Measurements from ENCODE around the gene FLNB. TPM values are rescaled to one million over a fixed set of nuclear protein-coding genes. Genes with fewer than 3 reads are reported as not detected.

Gene FLNB
- total and polyA plus RNA-seq, 10 of the 15 experiments (the other 5 are each of a cell fraction or from before 2014, with no cell fraction given) = 13.6 to 51.8 (median 26.4) TPM

- Histone ChIP-seq H3K36me3 (ENCODE audit: control insufficient read depth in 2 of 2, insufficient read depth in 2 of 2, low read length in 1 of 2) (peaks cover 0 to 1% of the 10 kb centered on the region in 2 experiments; a peak in 1 of 4 replicates), H3K4me3 (no peak overlapping the region), H4K20me1 (ENCODE audit: control insufficient read depth, insufficient read depth) (no peaks in the 10 kb centered on the region), H3K79me2 (ENCODE audit: control insufficient read depth, insufficient read depth, low read length) (no peaks in the 10 kb centered on the region), H3K4me2 (ENCODE audit: control insufficient read depth, insufficient read depth) (no peak overlapping the region), H2AFZ (ENCODE audit: control insufficient read depth, low read depth, low read length) (no peak overlapping the region), H3K9me3 (replicated peaks; ENCODE audit: control insufficient read depth, insufficient read depth, low read length) (no peaks in the 10 kb centered on the region), H3K27me3 (replicated peaks in 1 of 2; ENCODE audit: control insufficient read depth in 2 of 2, insufficient read depth in 2 of 2, low read length in 1 of 2) (no peaks in the 10 kb centered on the region), H3K9ac (ENCODE audit: control insufficient read depth, insufficient read depth, low read length) (no peak overlapping the region), H3K4me1 (ENCODE audit: control insufficient read depth, insufficient read depth, low read length) (peaks cover 22% of the 10 kb centered on the region), H3K27ac (ENCODE audit: control insufficient read depth, insufficient read depth) (no peak overlapping the region)
- ChIA-PET SMC1A (ENCODE audit: uncharacterized antibody, unreplicated experiment) (interaction anchor here (0.6 to 1.5 kb wide), 6 partner anchors 9 to 73 kb away, joined by 3 to 5 read pairs (median 4); no protein-coding TSS in a partner anchor), CTCF (interaction anchor here (0.7 to 1.4 kb wide), 4 partner anchors 9 to 235 kb away, joined by 3 to 4 read pairs (median 4); partner anchors contain the start of genes HTD2 and RPP14), RAD21 (ENCODE audit: unreplicated experiment) (interaction anchor here (4.7 kb wide), 1 partner anchor 30 kb away, joined by 28 read pairs; no protein-coding TSS in a partner anchor), POLR2A (no interaction called here)
- no TSS peak for BruUV-seq (replicated peaks)
- DNase-seq (ENCODE audit: low read depth, low spot score) (no peak), FAIRE-seq (no peak), ATAC-seq (no peak)
- intact Hi-C loops (cut with micrococcal nuclease; ENCODE audit: unreplicated experiment) (loop anchor here (5.0 kb wide), 1 partner anchor 59 kb away; no protein-coding TSS in a partner anchor), in situ Hi-C loops (cut with MboI) (no loop called here)
- TF ChIP-seq BMI1 (IDR thresholded peaks at IDR 0.05; ENCODE audit: borderline replicate concordance) (no peak), RCOR1 (conservative IDR thresholded peaks at IDR 0.05; ENCODE audit: low read depth, low read length) (no peak), RB1 (IDR thresholded peaks at IDR 0.05; ENCODE audit: borderline replicate concordance) (no peak), SREBF2 (IDR thresholded peaks at IDR 0.05; ENCODE audit: low read length) (no peak)
- TF ChIP-seq, protein P1, sequence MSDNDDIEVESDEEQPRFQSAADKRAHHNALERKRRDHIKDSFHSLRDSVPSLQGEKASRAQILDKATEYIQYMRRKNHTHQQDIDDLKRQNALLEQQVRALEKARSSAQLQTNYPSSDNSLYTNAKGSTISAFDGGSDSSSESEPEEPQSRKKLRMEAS (IDR thresholded peaks at IDR 0.05; ENCODE audit: low read depth, low read length) = no peak
- WGBS (ENCODE audit: insufficient coverage, insufficient replicate concordance, low lambda C conversion rate, missing lambda C conversion rate) = 74% methylated on average over 6 of the region's 7 CpGs
These were observed 63.3 kb downstream of the FLNB start for GRCh38 chr3:58071480-58071971.

All from GM12878 (cell line).